ENCODE results near the gene SLX1B.
"Not testable (repeated sequence)": the region's sequence is repeated elsewhere in the genome, so short reads cannot be mapped to it uniquely, and the experiment has no call there.

DNA sequence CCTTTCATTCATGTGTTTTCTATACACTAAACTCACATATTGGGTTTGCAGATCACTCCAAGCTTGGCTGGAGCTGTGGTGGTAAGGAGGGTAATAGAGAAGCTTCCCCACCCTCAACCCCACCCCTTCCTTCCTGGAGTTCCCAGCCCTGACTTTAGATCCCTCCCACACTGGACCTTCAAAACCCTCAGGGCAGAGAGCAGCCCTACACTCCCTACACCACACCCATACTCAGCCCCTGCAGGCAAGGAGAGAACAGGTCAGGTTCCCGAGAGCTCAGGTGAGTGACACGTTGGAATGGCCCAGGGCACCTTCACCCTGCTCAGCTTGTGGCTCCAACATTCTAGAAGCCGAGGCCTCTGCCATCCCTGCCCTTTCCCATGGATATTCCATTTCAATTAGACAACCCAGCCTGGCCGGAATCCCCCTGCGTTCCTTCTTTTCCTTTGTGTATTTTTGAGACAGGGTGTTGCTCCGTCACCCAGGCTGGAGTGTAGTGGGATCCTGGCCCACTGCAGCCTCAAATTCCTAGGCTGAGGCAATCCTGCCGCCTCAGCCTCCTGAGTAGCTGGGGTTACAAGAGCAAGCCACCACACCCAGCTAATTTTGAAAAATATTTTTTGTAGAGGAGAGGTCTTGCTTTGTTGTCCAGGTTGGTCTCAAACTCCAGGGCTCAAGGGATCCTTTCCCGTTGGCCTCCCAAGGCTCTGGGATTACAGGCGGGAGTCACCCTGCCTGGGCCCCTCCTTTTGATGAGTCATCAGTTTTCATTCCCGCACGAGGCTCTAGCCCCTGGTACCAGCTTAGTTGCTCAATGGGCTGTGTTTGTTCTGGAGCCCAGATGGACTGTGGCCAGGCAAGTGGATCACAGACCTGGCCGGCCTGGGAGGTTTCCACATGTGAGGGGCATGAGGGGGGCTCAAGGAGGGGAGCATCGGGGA is 5.6 kb downstream of the SLX1B start, which contains the start of gene SULT1A4:
- TF ChIP-seq, protein P1, sequence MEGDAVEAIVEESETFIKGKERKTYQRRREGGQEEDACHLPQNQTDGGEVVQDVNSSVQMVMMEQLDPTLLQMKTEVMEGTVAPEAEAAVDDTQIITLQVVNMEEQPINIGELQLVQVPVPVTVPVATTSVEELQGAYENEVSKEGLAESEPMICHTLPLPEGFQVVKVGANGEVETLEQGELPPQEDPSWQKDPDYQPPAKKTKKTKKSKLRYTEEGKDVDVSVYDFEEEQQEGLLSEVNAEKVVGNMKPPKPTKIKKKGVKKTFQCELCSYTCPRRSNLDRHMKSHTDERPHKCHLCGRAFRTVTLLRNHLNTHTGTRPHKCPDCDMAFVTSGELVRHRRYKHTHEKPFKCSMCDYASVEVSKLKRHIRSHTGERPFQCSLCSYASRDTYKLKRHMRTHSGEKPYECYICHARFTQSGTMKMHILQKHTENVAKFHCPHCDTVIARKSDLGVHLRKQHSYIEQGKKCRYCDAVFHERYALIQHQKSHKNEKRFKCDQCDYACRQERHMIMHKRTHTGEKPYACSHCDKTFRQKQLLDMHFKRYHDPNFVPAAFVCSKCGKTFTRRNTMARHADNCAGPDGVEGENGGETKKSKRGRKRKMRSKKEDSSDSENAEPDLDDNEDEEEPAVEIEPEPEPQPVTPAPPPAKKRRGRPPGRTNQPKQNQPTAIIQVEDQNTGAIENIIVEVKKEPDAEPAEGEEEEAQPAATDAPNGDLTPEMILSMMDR (IDR thresholded peaks at IDR 0.05), result not testable (repeated sequence)
- not testable (repeated sequence) for TF ChIP-seq POLR2A (IDR thresholded peaks at IDR 0.05)

Measured in breast epithelium (tissue), 3 donors.